ENCODE results near the gene TNFSF9. TPM values are rescaled to one million over a fixed set of nuclear protein-coding genes. Genes with fewer than 3 reads are reported as not detected.
"Not testable (repeated sequence)": the region's sequence is repeated elsewhere in the genome, so short reads cannot be mapped to it uniquely, and the experiment has no call there.

The TNFSF9 gene
- total RNA-seq, 4 donors from 2014 or later = 0.53 to 0.95 TPM; not detected in 2

DNA sequence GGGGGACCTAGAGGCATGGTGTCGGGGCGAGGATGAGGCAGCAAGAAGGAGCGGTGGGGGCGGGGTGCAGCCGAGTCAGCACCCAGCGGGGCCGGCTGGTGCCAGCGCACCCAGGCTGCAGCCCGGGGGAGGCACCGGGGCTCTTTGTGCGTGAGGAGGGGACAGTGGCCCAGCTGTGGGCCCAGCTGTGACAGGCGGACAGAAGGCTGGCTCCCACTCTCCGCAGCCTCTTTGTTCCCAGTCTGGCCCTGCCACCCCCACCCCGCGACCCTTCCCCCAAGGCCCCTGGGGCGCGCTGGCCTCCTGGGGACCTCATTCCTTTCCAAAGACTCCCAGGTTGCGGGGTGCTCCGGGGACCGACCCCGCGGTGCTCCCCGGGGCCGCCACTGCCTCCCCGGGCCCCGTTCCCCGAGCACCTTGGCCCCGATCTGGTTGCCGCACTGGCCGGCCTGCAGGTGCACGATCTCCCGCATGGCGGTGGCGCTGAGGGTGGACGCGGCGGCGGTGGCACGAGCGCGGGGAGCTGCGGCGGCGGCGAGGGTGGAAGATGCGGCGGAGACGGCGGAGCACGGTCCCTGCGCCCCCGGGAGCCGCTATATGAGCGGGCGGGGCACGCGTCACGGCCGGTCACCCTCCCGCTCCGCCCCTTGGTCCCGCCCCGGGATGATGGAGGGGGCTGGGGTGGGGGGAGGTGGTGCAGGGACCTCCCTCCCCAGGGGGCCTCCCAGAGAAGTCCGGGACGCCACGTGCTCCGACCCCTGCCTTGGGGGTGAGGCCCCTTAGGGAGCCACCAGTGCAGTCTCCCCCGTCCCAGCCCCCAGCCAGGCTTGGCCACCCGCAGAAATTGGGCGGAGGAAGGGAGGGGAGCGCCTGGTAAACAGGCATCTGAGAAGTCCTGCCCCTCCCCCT is 28.8 kb upstream of the TNFSF9 start, which contains the start of gene TUBB4A:
Gene TUBB4A (minus strand): TSS at position 570 of the 909 bp plus-strand sequence. CDS start 97 bp downstream, at position 473.
- DNase-seq = peak; percentile 46 to 67 (median 57)
- no peak for TF ChIP-seq POLR2A (IDR thresholded peaks at IDR 0.05)
- TF ChIP-seq, protein P1, sequence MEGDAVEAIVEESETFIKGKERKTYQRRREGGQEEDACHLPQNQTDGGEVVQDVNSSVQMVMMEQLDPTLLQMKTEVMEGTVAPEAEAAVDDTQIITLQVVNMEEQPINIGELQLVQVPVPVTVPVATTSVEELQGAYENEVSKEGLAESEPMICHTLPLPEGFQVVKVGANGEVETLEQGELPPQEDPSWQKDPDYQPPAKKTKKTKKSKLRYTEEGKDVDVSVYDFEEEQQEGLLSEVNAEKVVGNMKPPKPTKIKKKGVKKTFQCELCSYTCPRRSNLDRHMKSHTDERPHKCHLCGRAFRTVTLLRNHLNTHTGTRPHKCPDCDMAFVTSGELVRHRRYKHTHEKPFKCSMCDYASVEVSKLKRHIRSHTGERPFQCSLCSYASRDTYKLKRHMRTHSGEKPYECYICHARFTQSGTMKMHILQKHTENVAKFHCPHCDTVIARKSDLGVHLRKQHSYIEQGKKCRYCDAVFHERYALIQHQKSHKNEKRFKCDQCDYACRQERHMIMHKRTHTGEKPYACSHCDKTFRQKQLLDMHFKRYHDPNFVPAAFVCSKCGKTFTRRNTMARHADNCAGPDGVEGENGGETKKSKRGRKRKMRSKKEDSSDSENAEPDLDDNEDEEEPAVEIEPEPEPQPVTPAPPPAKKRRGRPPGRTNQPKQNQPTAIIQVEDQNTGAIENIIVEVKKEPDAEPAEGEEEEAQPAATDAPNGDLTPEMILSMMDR (IDR thresholded peaks at IDR 0.05) = no peak
- H3K27ac ChIP-seq = peak within 1 kb of the TSS in 2 of 4 donors; percentile 32 to 44
- no peaks in the 10 kb centered on the region for H3K36me3 ChIP-seq
- peak within 1 kb of the TSS; percentile 39 to 52 (median 48) for H3K4me3 ChIP-seq
- H3K27me3 ChIP-seq = peaks cover 0 to 15% of the 10 kb centered on the region in 2 donors
- no peaks in the 10 kb centered on the region for H3K9me3 ChIP-seq
- peaks cover 0 to 13% (median 6%) of the 10 kb centered on the region in 4 donors for H3K4me1 ChIP-seq

DNA sequence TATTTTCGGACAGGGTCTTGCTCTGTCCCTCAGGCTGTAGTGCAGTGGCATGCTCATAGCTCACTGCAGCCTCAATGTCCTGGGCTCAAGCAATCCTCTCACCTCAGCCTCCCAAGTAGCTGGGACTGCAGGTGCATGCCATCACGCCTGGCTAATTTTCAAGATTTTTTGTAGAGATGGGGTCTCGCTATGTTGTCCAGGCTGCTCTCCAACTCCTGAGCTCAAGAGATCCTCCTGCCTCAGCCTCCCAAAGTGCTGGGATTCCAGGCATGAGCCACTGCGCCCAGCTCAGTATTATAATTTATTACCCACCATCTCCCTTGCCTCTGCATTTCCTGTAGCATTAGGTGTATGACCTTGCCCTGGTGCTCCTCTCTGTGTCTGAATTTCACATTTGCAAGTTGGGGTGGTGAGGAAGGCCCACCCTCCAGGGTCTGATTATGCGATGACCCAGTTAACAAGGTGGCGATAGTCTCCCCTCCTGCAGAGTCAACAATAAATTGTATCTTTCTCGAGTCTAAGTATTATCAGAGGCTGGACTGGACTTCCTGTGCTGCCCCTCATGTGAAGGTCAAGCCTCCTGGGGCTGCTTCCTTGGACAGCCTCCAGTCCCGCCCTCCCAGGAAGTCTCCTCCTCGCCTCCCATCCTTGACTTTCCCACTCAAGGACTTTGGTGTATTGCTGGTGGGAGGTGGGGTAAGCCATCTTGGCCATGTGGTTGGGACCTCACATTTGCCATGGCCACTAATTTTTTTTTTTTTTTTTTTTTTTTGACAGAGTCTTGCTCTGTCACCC is 27.2 kb upstream of the TNFSF9 start:
- Histone ChIP-seq H3K9me3 (no peaks in the 10 kb centered on the region), H3K27ac (no peak overlapping the region), H3K27me3 (peaks cover 0 to 15% of the 10 kb centered on the region in 2 donors), H3K36me3 (no peaks in the 10 kb centered on the region), H3K4me1 (peaks cover 0 to 13% (median 6%) of the 10 kb centered on the region in 4 donors), H3K4me3 (no peak overlapping the region)
- DNase-seq = no peak
- TF ChIP-seq, protein P1 (IDR thresholded peaks at IDR 0.05) = no peak
- TF ChIP-seq POLR2A (IDR thresholded peaks at IDR 0.05) = no peak

DNA sequence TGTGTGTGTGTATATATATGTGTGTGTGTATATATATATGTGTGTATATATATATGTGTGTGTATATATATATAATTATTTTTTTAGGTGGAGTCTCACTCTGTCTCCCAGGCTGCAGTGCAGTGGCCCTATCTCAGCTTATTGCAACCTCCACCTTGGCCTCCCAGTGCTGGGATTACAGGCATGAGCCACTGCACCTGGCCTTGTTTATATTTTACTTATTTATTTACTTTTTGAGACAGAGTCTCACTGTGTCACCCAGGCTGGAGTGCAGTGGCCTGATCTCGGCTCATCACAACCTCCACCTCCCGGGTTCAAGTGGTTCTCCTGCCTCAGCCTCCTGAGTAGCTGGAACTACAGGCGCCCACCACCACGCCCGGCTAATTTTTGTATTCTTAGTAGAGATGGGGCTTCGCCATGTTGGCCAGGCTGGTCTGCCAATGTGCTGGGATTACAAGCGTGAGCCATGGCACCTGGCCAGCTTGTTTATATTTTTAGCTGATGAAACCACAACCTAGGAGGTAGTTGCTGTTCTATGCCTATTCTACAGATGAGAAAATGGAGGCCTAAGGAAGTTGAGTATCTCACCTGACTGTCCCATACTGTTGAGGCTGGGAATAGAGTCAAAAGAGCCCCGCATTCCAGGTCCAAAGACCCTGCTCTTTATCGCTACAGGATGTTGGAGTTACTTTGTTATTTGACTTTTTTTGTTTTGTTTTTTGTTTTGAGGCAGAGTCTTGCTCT is 22.6 kb upstream of the TNFSF9 start:
- not testable (repeated sequence) for H3K4me3 ChIP-seq, H3K27ac ChIP-seq, H3K4me1 ChIP-seq, H3K27me3 ChIP-seq, H3K36me3 ChIP-seq, H3K9me3 ChIP-seq, DNase-seq

DNA sequence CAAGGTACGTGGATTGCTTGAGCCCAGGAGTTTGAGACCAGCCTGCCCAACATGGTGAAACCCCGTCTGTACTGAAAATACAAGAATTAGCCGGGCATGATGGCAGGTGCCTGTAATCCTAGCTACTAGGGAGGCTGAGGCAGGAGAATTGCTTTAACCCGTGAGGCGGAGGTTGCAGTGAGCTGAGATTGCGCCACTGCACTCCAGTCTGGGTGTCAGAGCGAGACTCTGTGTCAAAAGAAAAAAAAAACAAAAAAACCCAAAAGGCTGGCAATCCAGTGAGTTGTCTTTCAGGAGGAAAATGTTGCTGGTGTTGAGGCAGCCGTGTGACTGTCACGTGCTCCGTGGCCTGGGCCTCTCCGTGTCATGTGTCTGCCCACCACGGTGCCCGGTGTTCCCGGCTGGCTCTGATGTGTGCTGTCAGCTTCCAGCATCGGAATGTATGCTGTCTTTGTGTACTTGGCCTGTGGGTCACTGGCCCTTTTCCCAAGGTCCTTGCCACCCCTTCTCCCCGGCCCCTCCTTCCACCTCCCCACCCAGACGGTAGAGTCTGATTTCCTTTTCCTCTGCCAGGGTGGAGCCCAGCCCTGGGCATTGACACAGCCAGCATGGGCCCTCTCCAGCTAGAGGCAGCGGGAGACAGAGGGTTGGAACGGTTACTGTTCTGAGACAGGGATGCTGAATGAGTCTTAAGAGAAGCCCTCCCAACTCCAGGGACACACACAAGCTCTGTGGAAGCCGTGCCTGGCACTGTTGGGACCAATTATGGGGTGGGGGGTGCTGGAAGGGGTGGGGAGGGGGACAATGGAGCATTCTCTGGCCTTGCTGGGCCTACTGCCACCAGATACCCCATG is 21.5 kb upstream of the TNFSF9 start:
- H3K36me3 ChIP-seq = no peaks in the 10 kb centered on the region
- H3K4me1 ChIP-seq = no peaks in the 10 kb centered on the region
- no peak overlapping the region for H3K4me3 ChIP-seq
- no peak overlapping the region for H3K27ac ChIP-seq
- no peak for TF ChIP-seq POLR2A (IDR thresholded peaks at IDR 0.05)
- TF ChIP-seq, protein P1 (IDR thresholded peaks at IDR 0.05) = no peak
- DNase-seq = no peak
- no peaks in the 10 kb centered on the region for H3K9me3 ChIP-seq
- H3K27me3 ChIP-seq = no peaks in the 10 kb centered on the region

DNA sequence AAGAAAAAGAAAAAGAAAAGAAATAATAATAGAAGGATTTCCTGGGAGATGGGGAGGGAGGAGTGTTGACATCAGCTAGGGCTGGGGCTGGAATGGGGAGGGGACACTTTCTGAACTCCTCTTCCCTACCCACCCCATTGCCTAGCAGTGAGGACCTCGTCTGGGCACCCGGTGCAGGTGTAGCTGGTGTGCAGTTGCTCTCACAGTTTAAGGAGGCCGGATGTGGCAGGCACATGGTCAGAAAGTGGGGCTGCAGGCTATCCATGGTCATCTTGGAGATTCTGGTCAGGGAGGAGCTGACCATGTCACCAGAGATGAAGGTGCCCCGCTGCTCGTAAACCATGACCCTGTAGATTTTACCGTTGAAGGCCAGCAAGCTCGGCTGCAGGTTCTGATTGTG is 20.2 kb upstream of the TNFSF9 start:
- Histone ChIP-seq H3K27me3 (no peaks in the 10 kb centered on the region), H3K36me3 (no peaks in the 10 kb centered on the region), H3K27ac (no peak overlapping the region), H3K4me1 (no peaks in the 10 kb centered on the region), H3K9me3 (no peaks in the 10 kb centered on the region), H3K4me3 (no peak overlapping the region)
- no peak for DNase-seq
- TF ChIP-seq POLR2A (IDR thresholded peaks at IDR 0.05) = no peak
- TF ChIP-seq, protein P1 (IDR thresholded peaks at IDR 0.05) = no peak

Data from Peyer's patch (tissue), 4 donors.